IPS DF 6.9 (cell line): Measurements from ENCODE around the gene TNN.
"Not testable (repeated sequence)": the region's sequence is repeated elsewhere in the genome, so short reads cannot be mapped to it uniquely, and the experiment has no call there.

ENCODE experiments used
- DNase-seq: peaks from one replicate; pipeline ENCODE4 v3.0.0-alpha.2; 2013; ENCODE audit warnings: low read depth, low spot score
- H3K27ac ChIP-seq: one replicate; pipeline ENCODE4 v1.5.1; 2013; ENCODE audit warnings: low read length, control low read depth
- H3K27me3 ChIP-seq: 2 replicates; pipeline ENCODE4 v1.6.1; 2013; ENCODE audit warnings: mild to moderate bottlenecking, low read length; ENCODE audit not compliant: control insufficient read depth, insufficient read depth
- H3K36me3 ChIP-seq: 2 replicates; pipeline ENCODE4 v1.6.1; 2013; ENCODE audit warnings: low read length; ENCODE audit not compliant: control insufficient read depth, insufficient read depth
- H3K4me1 ChIP-seq: 2 replicates; pipeline ENCODE4 v1.6.1; 2013; ENCODE audit warnings: low read length; ENCODE audit not compliant: control insufficient read depth, insufficient read depth
- H3K4me3 ChIP-seq: 2 replicates; pipeline ENCODE4 v1.5.1; 2013; ENCODE audit warnings: mild to moderate bottlenecking, low read length
- H3K9me3 ChIP-seq: 2 replicates; pipeline ENCODE4 v1.6.1; 2013; ENCODE audit warnings: low read length, inconsistent platforms; ENCODE audit not compliant: control insufficient read depth, insufficient read depth
- WGBS: extraction: QIAGEN DNeasy Blood & Tissue Kit; methylation state at CpG from one replicate; pipeline ENCODE4 v1.1.7; 2013; ENCODE audit warnings: mixed read lengths, missing lambda C conversion rate; ENCODE audit not compliant: insufficient read length, insufficient coverage; 5-methylcytosine and 5-hydroxymethylcytosine counted together

TNN gene

DNA sequence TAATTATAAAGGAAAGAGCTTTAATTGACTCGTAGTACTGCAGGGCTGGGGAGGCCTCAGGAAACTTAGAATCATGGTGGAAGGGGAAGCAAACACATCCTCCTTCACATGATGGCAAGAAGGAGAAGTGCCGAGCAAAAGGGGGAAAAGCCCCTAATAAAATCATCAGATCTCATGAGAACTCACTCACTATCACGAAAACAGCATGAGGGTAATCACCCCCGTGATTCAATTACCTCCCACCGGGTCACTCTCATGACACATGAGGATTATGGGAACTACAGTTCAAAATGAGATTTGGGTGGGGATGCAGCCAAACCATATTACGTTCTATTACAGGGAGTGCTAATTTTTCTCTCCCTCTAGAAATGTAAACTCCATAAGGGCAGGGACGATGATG lies 30.2 kb upstream of the TNN start:
- Histone ChIP-seq H3K4me3 (no peak overlapping the region), H3K4me1 (no peaks in the 10 kb centered on the region; the same call in 1 of the 2 replicates), H3K27me3 (no peaks in the 10 kb centered on the region), H3K9me3 (no peaks in the 10 kb centered on the region), H3K36me3 (no peaks in the 10 kb centered on the region), H3K27ac (no peak overlapping the region)
- WGBS: no CpG with 5 or more reads among the region's 7 CpGs
- no peak for DNase-seq

DNA sequence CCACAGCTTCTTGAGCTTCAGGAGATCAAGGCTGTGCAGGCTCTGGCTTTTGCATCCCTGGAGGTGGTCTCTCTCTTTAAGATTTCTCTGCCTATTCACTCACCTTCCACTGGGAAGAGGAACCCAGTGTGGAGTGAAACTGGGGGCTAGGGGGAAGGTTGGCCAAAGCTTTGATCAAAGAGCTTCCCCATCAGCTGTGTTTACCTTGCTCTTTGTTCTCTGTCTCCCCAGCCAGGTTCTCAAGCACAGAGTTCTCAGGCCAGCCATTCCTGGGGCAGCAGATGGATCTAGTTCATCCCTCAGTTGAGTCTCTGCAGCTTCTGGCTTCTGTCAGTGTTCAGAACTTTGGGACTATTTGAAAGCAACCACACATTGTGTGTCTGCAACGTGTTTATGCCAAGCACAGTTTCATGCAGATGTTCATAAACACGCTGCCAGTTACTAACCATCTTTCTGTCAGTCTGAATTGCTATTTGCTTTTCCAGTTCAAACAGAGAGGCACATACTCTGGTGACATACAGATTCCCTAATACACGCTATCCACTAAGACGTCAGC lies 27.2 kb upstream of the TNN start:
- no peaks in the 10 kb centered on the region for H3K36me3 ChIP-seq
- no peak overlapping the region for H3K27ac ChIP-seq
- H3K4me1 ChIP-seq: peaks cover 3% of the 10 kb centered on the region; the same call in 1 of the 2 replicates
- no peaks in the 10 kb centered on the region for H3K9me3 ChIP-seq
- DNase-seq: no peak
- H3K27me3 ChIP-seq: no peaks in the 10 kb centered on the region
- no CpG with 5 or more reads among the region's 4 CpGs for WGBS
- no peak overlapping the region for H3K4me3 ChIP-seq

DNA sequence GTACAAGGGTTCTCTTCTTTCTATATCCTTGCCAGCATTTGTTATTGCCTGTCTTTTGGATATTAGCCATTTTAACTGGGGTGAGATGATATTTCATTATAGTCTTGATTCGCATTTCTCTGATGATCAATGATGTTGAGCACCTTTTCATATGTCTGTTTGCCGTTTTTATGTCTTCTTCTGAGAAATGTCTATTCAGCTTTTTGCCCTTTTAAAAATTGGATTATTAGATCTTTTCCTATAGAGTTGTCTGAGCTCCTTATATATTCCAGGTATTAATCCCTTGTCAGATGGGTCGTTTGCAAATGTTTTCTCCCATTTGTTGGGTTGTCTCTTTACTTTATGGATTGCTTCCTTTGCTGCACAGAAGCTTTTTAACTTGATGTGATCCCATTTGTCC lies 25.0 kb upstream of the TNN start:
- H3K4me3 ChIP-seq: no peak overlapping the region
- peaks cover 3% of the 10 kb centered on the region; the same call in 1 of the 2 replicates for H3K4me1 ChIP-seq
- no peaks in the 10 kb centered on the region for H3K36me3 ChIP-seq
- no peak overlapping the region for H3K27ac ChIP-seq
- H3K27me3 ChIP-seq: no peaks in the 10 kb centered on the region
- WGBS: no CpG with 5 or more reads among the region's 3 CpGs
- H3K9me3 ChIP-seq: no peaks in the 10 kb centered on the region
- DNase-seq: no peak

DNA sequence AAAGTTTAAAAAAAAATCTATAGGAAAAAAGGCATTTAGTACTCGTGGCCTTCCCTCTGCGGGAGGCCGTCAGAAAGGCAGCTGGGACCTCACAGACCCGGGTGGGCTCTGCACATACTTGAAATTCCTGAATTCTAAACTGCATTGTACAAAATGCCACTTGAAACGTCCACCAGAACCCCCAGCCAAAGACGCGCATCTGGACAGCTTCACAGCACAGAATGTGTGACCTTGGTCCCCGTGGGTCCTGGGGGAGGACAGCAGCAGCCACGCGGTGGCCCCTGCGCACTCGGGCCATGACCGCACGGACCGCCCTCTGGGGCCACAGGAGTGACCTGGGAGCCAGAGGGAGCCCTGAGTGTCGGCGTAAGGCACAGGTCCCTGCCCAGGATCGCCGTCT lies 23.8 kb upstream of the TNN start:
- no peaks in the 10 kb centered on the region for H3K9me3 ChIP-seq
- H3K4me3 ChIP-seq: no peak overlapping the region
- H3K27me3 ChIP-seq: no peaks in the 10 kb centered on the region
- H3K4me1 ChIP-seq: peaks cover 3% of the 10 kb centered on the region; the same call in 1 of the 2 replicates
- H3K36me3 ChIP-seq: no peaks in the 10 kb centered on the region
- DNase-seq: no peak
- WGBS: no CpG with 5 or more reads among the region's 19 CpGs
- no peak overlapping the region for H3K27ac ChIP-seq

DNA sequence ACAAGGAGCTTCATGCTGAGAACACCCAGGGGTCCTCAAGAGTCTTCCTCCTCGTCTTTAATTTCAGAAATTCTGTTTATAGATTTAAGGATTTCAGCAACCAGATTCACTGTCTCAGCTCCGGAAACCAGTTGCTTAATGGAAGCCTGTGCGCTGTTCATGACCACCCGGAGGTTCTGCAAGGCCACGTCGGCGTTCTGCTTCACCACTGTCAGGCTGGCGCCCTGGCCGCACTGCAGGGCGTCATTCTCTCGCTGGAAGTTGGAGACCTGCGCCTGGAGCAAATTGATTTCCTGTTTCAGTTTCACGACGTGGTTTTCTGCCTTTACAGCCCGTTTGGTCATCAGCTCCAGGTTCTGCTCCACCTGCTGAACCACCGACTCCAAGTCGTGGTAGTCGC lies 23.0 kb upstream of the TNN start:
- H3K9me3 ChIP-seq, H3K27ac ChIP-seq, H3K27me3 ChIP-seq, H3K36me3 ChIP-seq, H3K4me3 ChIP-seq, DNase-seq, H3K4me1 ChIP-seq: not testable (repeated sequence)
- WGBS: no CpG with 5 or more reads among the region's 18 CpGs

DNA sequence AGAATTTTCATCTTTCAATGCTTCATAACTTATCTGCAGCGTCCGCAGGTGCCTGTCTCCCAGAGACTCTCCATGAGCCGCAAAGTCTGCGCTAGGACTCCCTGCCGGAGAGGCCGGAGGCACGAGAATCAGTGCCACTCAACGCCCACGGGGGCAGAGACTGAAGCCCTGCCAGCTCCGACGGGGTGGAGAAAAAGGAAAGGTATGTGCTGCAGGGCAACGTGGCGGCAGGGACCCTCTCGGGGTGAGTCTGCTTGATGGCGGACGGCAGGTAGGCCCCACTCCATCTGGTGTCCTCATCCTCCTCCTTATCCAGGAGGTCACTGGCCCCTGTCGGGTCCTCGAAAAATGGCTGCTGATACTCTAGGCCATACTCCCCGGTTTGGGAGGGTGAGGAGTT lies 22.5 kb upstream of the TNN start:
- DNase-seq: no peak
- Histone ChIP-seq H3K36me3 (no peaks in the 10 kb centered on the region), H3K4me1 (peaks cover 3% of the 10 kb centered on the region; the same call in 1 of the 2 replicates), H3K27me3 (no peaks in the 10 kb centered on the region), H3K27ac (no peak overlapping the region), H3K9me3 (no peaks in the 10 kb centered on the region), H3K4me3 (no peak overlapping the region)
- WGBS: no CpG with 5 or more reads among the region's 19 CpGs

DNA sequence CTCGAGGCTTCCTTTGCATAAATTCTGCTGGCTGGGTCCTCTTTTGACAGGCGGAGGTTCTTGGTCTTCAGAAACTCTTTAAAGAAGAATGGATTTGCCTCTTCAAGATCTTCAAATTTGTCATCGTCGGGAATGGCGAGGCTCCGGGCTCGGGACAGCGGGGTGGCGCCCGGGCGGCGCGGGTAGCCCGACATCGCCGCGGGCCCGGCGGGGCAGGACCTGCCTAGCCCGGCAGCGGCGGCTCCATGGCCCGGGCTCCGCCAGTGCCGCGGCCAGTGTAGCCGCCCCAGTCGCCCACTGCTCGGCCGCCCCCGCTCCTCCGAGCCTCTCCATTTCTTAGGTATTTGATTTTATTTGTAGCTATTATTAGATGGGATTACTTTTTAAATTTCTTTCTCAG lies 22.1 kb upstream of the TNN start:
- no peak overlapping the region for H3K4me3 ChIP-seq
- peaks cover 3% of the 10 kb centered on the region; the same call in 1 of the 2 replicates for H3K4me1 ChIP-seq
- WGBS: no CpG with 5 or more reads among the region's 32 CpGs
- no peak for DNase-seq
- H3K9me3 ChIP-seq: no peaks in the 10 kb centered on the region
- no peaks in the 10 kb centered on the region for H3K27me3 ChIP-seq
- no peak overlapping the region for H3K27ac ChIP-seq
- H3K36me3 ChIP-seq: no peaks in the 10 kb centered on the region

DNA sequence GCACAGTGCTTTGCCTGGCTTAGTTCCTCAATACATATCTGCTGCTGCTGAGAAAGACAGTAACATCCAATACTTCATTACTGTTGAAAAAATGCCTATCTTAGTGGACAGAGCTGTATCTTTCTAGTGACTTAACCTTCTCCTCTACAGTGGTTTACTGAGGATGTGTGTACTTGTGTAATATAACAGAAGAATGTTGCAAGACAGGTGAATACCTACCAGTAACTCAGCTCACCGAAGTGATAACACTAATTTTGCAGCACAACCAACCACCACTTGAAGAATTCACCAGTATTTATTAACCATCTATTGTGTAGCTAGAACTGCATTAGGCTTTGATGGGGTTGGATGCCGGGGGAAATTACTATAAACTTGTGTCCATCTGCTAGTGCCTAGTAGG lies 16.6 kb upstream of the TNN start:
- Histone ChIP-seq H3K27ac (no peak overlapping the region), H3K4me3 (no peak overlapping the region), H3K27me3 (no peaks in the 10 kb centered on the region), H3K4me1 (no peaks in the 10 kb centered on the region), H3K9me3 (no peaks in the 10 kb centered on the region), H3K36me3 (no peaks in the 10 kb centered on the region)
- no CpG with 5 or more reads among the region's 2 CpGs for WGBS
- no peak for DNase-seq

DNA sequence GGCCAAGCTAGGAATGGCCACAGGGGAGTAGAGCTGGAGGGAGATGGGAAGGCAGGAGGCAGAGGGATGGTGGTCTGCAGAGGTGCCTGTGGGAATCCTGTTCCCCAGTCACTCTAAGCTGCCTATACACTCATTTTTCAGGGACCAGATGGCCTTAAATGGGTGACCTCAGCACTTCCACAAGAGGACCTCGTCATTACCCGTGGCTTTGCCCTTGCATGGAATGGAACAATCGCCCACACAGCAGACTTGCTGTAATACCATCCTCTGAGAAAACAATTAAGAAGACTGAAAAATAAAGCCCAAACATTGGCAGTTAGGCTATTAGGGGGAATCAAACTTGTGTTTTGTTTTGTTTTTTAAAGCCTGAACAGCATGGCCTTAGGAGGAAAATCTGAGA lies 12.9 kb upstream of the TNN start:
- no peak overlapping the region for H3K27ac ChIP-seq
- H3K9me3 ChIP-seq: no peaks in the 10 kb centered on the region
- no peaks in the 10 kb centered on the region for H3K36me3 ChIP-seq
- no peak overlapping the region for H3K4me3 ChIP-seq
- DNase-seq: no peak
- H3K4me1 ChIP-seq: no peaks in the 10 kb centered on the region
- no peaks in the 10 kb centered on the region for H3K27me3 ChIP-seq
- WGBS: no CpG with 5 or more reads among the region's 3 CpGs

DNA sequence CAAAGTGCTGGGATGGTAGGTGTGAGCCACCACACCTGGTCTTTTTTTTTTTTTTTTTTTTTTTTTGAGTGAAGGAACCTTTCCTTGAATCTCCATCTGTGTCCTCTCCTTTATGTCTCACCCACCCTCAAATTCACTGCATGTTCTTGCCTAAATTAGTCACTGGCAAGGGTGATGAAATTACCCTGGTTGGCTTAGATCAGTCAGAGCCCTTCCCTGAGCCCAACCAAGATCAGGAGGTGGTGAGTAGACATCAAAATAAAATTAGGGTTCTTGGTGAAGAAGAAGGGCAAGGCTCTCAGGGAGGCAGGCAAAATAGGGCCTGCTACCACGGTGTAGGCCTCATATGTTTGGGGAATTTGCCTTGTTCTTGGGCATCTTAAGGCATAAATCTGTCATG lies 5.3 kb upstream of the TNN start:
- WGBS: no CpG with 5 or more reads among the region's 1 CpG
- no peaks in the 10 kb centered on the region for H3K36me3 ChIP-seq
- no peaks in the 10 kb centered on the region for H3K27me3 ChIP-seq
- no peaks in the 10 kb centered on the region for H3K9me3 ChIP-seq
- no peak for DNase-seq
- H3K4me3 ChIP-seq: no peak overlapping the region
- H3K4me1 ChIP-seq: no peaks in the 10 kb centered on the region
- no peak overlapping the region for H3K27ac ChIP-seq

DNA sequence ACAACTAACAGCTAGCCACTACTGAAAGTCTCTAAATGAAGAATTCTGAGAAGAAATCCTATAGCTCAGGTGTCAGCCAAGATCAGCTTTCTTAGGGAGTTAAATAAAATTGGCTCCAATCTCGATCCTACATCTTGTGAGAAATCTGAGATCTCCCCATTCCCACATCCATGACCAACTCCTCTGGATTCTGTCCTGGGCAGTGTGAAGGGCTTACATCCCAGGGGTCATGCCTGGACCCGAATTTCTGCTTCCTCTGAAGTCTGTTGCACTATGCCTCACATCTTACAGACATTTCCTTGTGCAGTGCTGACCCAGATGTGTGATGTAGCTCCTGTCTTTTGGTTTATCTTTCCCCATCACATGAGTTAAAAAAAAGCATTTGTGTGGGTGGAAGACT lies 4.8 kb upstream of the TNN start:
- H3K4me1 ChIP-seq: 0 out of 2 replicates have a peak, but pooled peaks cover 1% of the 10 kb centered on the region
- DNase-seq: no peak
- no peaks in the 10 kb centered on the region for H3K36me3 ChIP-seq
- no peaks in the 10 kb centered on the region for H3K27me3 ChIP-seq
- H3K27ac ChIP-seq: no peak overlapping the region
- no peak overlapping the region for H3K4me3 ChIP-seq
- no peaks in the 10 kb centered on the region for H3K9me3 ChIP-seq
- WGBS: no CpG with 5 or more reads among the region's 2 CpGs
